NCI-H526 (cell line): ENCODE measurements around the gene ACAD10.
"Not testable (repeated sequence)": the region's sequence is repeated elsewhere in the genome, so short reads cannot be mapped to it uniquely, and the experiment has no call there.

Experiments used
- DNase-seq, 2 experiments: peaks; one replicate each; lab custom pipeline; 2025; lab: John Stamatoyannopoulos, UW

Gene ACAD10

DNA sequence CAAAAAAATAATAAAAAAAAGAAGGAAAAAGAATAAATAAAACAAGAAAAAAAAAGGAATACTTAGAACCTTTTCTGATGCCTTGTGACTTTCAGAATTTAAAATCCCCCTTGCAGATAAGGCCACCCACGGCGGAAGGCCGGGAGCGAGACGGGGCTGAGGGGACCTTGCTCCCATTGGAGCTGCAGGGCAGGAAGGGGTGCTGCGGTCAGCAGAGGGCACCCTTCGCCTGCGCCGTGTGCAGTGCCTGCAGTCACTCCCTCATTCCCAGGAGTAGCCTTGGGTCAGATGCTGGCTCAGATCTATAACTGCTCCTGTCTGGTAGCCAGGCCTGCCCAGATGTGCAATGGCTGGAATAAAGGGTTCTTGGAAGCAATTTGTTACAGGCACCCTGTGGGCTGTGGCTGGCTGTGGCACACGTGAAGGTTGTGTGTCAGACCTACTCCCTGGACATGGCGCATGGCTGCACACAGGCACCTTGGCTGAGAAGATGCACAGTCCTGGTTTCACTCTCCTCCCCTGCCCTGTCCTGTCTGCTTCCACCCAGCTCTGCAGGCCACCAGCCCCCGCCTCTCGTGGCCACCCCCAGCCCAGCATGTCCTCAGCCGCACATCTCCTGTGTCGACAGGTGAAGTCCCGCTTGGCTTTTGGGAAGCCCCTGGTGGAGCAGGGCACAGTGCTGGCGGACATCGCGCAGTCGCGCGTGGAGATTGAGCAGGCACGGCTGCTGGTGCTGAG lies 67.5 kb downstream of the ACAD10 start:
- peak in 1 of 2 experiments; percentile 67 for DNase-seq

DNA sequence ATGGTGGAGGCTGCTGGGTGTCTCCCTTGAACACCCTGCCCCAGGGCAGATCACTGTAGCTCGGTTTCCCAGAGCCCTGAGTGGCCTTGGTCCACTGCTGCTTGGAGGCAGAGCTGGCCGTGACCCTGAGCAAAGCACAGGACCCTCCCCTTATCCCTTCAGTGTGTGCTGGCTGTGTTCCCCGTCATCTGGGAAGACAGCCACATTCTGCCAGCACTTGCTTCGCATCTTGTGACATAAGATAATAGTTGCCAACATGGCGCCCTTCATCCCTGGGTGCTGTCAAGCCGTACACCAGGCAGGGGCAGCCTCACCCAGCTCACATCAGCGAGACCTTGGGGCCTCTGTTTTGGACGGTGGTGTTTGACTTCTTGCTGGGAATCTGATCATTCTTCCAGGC lies 68.8 kb downstream of the ACAD10 start:
- no peak for DNase-seq

DNA sequence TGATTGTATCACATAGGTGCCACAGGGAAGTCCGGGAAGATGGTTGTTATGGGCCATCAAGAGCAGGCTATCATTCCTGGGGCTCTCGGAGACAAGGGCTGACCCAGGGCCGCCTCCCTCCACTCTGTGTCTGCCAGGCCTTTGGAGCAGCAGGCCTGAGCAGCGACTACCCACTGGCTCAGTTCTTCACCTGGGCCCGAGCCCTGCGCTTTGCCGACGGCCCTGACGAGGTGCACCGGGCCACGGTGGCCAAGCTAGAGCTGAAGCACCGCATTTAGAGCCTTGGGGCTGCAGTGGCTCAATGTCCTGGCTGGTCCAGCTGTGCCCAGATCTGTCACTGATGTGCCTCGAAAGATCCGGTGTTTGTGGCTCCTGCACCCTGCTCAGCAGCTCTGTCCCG lies 70.3 kb downstream of the ACAD10 start:
- DNase-seq, result no peak

DNA sequence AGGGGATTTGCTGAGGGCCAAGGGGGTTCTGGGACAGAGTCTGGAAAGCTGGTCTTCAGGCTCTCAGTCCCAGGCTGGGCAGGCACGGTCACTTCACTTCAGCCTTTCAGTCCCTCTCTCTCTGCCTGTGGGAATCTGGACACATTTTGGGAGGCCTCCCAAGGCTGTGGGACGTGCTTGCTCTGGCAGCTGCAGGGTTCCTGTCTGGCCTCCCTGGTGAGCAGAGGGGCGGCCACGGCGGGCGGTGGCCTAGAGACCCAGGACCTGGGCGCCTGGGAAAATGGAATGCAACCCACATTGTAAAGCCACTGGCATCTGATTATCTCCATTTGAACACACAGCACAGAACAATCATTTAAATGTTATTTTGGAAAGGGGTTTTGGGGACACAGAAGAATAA lies 70.8 kb downstream of the ACAD10 start:
- DNase-seq, result no peak

DNA sequence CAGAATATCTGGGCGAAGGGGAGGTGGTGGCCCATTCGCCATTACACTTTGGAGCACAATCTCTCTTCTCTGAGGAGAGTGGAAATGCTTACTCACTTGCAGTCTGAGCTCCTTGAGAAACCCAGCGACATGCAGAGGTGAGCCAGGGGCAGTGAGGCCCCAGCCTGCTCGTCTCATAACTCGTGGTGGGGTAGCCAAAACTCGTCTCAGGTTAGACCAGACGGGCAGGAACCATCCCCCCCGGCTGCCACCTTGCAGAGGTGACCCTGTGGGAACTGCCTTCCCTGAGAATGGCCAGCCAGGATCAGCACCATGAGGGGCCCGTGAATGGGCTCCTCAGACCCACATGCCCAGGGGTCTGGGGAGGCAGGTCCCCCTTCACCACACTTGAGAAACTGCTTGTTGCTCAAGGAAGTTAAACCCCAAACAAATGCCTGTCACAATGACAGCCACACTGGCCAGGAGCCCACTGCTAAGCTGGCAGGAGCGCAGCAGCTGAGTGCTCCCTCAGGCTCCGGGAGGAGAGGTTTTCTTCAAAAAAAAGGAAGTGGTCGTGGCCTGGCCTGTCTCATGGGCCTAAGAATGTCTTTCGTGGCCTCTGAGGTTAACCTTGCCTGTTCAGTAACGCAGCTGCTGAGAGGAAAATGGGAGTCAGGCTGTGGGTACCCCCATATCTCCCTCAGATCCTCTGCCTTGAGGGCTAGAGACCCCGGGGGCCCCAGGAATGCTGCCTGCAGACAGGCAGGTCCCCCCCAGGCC lies 71.7 kb downstream of the ACAD10 start:
- DNase-seq, result no peak

DNA sequence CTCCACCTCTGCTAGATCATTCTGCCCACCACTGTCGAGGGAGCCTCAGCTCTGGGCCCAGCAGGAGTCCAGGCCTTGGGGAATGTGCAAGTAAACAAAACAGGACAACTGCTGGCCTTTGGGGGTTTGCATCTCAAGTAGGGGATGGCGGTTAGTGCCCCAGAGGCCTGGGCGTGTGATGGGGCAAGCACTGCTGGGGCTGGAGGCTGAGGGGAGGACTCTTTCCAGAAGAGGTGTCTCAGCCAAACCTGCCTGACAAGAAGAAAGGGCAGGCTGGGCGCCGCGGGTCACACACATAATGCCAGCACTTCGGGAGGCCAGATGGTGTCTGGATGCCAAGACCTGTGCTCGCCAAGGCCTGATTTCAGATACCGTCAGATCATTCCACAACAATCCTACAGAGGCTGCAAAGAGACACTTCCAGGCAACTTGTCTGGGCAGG lies 72.3 kb downstream of the ACAD10 start:
- DNase-seq, result peak in 1 of 2 experiments; percentile 33

DNA sequence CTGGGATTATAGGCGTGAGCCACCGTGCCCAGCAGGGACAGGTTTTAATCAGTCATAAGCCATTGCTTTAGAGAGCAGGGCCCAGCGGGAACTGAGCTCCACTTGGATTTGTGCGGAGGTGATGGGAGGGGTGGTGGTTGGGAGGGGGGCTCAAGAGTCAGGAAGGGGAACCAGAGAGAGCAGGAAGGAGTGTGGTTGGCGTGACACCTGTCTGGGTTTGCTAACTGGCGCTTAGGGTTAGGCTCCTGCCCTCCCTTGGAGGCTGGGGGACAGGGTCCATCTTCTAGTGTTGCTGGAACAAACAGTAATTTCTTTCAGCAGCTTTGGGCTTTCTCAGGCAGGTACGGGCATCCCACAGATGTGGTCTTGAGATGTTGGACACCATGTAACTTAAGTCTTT lies 73.4 kb downstream of the ACAD10 start:
- no peak for DNase-seq

DNA sequence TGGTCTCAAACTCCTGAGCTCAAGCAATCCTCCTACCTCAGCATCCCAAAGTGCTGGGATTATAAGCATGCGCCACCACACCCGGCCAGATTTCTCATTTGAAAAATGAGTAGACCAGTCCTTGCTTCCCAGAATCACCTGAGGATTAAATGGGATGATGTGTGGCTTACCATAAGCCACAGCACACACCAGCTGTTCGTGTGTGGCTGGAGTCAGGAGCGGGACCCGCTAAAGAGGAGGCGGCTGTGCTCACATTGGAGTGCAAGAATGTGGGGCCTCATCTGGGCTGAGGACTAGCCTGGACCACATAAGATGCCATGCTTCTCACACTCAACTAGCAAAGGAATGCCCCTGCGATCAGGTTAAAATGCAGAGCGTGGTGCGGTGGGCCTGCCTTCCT lies 74.1 kb downstream of the ACAD10 start:
- no peak for DNase-seq

DNA sequence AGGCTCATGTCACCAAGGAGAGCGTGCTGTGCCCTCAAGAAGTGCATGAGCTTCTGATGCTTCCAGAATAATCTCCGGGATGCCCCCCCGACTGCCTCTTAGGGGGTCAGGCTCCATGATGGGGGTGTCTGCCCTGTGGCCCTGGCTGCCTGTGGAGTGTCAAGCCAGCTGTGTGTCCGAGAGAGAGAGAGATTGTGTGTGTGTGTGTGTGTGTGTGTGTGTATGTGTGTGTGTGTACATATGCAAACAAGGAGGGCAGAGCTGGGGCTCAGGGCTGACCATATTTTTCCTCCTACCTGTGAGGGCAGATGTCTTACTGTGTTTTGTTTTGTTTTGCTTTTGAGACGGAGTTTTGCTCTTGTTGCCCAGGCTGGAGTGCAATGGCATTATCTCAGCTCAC lies 75.2 kb downstream of the ACAD10 start:
- DNase-seq, result peak; percentile 83 to 86

DNA sequence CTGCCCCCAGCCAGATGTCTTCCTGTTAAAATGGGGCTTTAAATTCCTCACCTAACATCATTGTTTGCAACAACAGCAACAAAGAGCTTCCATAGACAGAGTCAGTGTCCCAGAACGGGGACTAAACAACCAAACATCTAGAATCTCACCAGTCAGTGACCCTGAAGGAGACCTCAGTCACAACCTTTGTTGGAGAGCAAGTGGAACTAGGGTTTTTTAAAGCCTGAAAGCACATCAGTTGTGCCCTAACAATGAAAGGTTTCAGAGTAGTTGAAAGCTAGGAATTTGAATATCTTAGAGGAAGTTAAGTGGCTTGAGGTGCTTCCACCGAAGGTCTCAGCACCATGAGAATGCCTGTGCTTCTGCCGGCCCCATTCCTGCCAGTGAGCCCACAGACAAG lies 75.9 kb downstream of the ACAD10 start:
- peak in 1 of 2 experiments; percentile 19 for DNase-seq

DNA sequence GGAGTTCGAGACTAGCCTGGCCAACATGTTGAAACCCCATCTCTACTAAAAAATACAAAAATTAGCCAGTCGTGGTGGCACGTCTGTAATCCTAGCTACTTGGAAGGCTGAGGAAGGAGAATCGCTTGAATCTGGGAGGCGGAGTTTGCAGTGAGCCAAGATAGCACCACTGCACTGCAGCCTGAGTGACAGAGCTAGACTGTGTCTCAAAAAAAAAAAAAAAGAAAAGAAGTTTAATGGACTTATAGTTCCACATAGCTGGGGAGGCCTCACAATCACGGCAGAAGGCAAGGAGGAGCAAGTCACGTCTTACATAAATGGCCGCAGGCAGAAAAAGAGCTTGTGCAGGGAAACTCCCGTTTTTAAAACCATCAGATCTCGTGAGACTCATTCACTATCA lies 77.7 kb downstream of the ACAD10 start:
- DNase-seq, result not testable (repeated sequence)

DNA sequence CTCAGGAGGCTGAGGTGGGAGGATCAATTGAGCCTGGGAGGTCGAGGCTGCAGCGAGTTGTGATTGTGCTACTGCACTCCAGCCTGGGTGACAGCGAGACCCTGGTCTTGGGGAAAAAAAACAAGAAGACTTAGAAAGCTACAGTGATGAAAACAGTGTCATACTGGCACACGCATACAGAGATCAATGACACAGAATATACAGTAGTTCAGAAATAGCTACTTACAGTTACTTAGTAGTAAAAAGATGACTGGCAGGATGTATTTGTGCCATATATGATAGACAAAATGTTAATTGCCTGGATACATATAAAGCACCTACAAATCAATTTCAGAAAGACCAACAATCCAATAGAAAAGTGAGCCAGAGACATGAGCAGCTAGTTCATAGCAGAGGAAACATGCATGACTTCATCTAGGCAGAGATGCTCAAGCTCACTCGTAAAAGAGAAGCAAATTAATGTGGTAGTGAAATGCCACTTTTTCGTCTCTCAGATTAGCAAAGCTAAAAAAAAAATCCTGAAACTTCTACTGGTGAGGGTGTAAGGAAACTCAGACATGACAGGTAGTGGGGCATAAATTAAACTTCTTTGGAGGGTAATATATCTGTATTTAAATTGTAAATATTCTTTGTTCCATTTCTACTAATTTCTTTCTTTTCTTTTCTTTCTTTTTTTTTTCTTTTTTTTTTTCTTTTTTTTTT lies 78.4 kb downstream of the ACAD10 start:
- DNase-seq, result no peak

DNA sequence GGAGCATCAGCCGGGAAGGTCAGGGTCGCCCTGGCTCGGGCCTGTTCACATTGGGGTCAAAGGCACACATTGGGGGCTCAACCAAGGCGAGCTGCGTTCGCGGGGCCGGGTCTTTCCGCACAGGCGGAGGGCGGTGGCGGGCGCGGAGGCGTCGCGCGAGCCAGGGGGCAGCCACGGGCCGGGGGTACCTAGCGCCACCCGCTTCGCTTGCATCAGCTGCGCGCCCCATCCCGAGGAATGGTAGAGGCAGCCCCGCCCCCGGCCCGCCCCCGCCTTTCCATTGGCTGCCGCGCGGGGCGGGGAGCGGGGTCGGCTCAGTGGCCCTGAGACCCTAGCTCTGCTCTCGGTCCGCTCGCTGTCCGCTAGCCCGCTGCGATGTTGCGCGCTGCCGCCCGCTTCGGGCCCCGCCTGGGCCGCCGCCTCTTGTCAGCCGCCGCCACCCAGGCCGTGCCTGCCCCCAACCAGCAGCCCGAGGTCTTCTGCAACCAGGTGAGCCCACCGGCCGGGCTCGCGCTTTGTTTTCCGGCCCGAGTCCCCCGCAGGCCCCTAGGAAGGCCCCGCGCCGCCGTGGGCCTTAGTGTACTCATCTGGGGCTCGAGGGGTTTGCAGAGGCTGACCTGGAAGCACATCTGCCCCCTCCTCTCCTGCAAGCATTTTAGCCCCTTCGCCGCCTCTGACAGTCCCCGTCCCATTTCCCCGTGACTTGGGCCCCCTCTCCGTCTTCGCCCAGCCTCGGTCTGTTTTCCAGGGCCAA lies 80.9 kb downstream of the ACAD10 start, which contains the start of gene ALDH2:
Gene ALDH2, plus strand, starts transcription at position 326 of the 754 bp plus-strand sequence. Its CDS starts 50 bp downstream, at position 376.
- peak; percentile 10 to 88 for DNase-seq

DNA sequence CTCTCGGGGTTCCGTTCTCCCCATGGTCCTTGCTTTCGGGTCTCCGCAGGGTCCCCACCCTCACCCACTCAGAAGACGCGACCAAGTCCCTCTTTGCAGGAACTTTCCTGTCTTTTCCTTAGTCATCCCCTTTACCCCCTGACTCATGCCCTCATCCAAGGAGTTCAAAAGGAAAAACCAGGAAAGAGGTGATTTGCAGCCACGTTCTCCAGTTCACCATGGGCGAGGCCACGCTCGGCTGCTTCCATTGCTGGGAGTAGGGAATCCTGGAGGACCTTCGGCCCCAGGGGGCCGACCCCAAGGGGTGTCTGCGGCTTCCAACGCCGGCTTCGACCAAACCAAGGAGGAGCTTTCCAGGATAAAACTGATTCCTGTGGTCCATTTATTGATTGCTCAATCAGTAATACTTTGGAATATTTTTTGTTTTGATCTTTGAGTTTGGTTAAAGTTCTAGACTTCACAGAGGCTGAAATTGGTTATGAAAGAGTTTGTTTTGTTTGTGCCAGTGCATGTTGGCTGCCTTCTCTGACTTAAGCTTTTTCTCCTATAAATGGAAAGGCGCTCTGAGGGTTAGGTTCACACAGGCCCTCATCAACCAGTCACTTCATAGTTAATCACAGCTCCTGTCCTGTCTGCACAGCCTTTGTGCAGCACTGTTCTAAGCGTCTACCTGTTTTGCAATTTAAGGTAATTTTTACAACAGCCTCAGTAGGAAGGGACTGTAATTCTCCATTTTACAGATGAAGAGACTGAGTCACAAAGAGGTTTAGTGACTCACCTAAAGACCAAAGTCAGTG lies 81.7 kb downstream of the ACAD10 start:
- DNase-seq, result peak in 1 of 2 experiments; percentile 62

DNA sequence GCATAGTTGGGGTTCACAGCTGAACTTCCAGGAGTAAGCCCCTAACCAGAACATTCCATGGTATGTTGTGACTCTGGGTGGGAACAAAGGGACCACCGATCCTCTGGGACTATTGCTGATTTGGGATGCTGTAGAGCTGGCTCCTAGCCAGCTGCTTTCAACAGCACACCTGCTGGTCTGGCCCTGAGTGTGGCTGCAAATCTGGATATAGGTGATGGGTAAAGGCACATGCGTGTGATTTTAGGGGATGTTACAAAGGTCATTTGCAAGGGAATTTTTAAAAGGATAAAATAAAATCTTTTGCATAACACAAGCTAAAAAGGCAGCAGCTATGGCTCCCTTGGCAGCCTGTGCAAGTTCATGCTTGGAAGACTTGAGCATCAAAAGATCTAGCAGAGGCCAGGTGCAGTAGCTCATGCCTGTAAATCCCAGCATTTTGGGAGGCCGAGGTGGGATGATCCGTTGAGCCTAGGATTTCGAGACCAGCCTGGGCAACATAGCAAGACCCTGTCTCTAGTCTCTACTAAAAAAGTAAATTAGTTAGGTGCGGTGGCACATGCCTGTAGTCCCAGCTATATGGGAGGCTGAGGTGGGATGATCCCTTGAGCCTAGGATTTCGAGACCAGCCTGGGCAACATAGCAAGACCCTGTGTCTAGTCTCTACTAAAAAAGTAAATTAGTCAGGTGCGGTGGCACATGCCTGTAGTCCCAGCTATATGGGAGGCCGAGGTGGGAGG lies 82.5 kb downstream of the ACAD10 start:
- DNase-seq, result peak in 1 of 2 experiments; percentile 41

DNA sequence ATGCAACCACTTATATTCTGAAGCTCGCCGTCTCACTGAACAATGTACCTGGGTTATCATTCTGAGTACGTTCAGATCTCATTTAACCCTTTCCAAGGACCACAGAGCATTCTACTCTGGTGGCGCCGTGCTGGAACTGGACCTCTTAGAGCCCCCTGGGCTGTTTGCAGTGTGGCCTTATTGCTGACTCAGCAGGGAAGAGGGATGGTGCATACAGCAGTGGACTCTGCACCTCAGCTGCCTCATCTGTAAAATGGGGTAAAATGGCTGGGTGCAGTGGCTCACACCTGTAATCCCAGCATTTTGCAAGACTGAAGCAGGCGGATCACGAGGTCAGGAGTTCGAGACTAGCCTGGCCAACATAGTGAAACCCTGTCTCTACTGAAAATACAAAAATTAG lies 83.7 kb downstream of the ACAD10 start:
- no peak for DNase-seq

DNA sequence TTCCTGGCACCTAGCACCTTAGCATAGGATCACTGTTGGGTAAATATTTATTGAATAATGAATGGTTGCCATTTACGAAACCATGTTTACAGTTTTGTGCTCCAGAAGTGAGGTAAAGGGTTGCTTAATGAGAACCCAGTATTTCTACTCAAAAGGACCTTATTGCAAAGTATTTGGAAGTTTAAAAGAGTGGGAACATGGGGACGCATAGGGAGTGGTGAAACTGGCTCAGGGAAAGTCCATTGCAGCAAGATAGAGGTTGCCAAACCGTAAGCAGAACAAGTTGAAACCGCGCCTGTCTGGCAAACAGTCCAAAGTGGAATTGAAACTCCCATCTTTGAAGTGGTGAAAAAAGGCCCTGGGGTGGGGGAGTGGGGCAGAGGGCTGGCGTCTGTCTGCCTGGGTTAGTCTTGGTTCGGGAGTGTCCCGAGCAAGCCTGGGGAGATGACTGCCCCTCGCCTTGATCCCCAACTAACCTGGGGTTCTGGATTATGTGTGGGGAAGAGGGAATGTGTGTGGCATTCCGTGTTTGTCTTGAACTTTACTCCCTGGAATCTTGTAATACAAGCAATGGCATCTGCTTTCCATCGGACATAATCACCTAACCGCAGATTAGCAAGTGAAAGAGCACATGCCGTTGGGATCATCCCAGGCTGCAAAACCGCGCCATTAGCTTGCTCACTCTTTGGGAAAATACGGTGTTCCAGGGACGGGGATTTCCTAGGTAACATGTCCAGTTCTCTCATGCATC lies 88.1 kb downstream of the ACAD10 start:
- peak; percentile 80 to 90 for DNase-seq

DNA sequence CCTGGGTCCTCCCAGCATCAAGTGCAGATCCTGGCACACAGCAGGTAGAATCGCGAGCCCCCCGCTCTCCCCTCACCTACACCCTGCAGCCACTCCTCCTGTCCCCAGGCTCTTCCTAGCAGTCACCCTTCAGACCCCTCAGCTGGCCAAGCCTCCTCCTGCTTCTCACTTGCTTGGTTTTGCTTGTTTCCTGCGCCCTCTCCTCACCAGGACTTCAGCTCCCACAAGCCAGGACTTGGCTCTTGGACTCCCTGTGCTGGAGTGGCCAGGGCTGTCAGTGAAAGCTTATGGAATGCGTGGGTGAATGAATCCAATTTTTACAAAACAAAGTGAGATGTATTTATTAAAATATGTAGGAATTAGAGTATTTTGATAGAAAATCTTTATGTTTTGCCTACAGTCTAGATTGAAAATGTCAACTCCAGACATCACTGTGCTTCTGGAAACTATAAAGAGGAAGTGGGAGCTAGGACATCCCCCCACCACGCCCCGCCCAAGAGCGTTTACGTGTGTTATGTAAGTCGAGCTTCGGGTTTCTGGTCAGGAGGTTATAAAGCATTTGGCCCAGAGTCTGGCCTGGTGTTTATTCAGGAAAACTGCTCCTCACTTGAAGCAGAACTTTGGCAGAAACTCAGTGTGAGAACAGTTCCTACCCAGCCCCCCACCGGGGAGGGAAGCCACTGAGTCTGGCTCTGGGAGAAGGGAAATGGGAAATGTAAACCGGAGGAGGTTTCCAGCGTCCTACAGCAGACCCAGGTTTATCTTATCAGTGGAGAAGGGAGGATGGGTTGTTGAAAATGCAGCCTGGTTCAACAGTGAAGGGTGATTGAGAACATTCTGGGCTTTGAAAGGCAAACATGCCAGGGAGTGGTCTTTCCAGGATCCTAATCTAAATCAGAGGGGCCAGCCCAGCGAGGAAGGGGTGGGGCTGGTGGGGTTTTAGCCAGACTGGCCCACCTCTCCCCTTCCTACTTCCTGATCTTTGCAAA lies 89.6 kb downstream of the ACAD10 start:
- DNase-seq, result peak; percentile 35 to 81
